Skeletal muscle satellite cell (primary cell): Measurements from ENCODE around the gene SLCO1A2.

Experiments used
- H3K27me3 ChIP-seq: 2 replicates; pipeline ENCODE4 v1.7.0; 2013; ENCODE audit warnings: low read length; ENCODE audit not compliant: control insufficient read depth, insufficient read depth
- H3K36me3 ChIP-seq: 2 replicates; pipeline ENCODE4 v1.7.0; 2013; ENCODE audit warnings: mild to moderate bottlenecking, control low read depth, low read length; ENCODE audit not compliant: insufficient read depth
- H3K4me1 ChIP-seq: 2 replicates; pipeline ENCODE4 v1.7.0; 2013; ENCODE audit warnings: low read length; ENCODE audit not compliant: control insufficient read depth, insufficient read depth
- H3K4me2 ChIP-seq: 2 replicates; pipeline ENCODE4 v1.7.0; 2013; ENCODE audit warnings: mild to moderate bottlenecking, low read length
- H3K4me3 ChIP-seq: 2 replicates; pipeline ENCODE4 v1.7.0; 2013; ENCODE audit warnings: low read length
- H3K9ac ChIP-seq: 2 replicates; pipeline ENCODE4 v1.7.0; 2013; ENCODE audit warnings: mild to moderate bottlenecking, low read depth, low read length, moderate library complexity
- H3K9me3 ChIP-seq: replicated peaks from 2 replicates; pipeline ENCODE4 v1.7.0; 2013; ENCODE audit warnings: mild to moderate bottlenecking, control low read depth, low read length

SLCO1A2 gene

DNA sequence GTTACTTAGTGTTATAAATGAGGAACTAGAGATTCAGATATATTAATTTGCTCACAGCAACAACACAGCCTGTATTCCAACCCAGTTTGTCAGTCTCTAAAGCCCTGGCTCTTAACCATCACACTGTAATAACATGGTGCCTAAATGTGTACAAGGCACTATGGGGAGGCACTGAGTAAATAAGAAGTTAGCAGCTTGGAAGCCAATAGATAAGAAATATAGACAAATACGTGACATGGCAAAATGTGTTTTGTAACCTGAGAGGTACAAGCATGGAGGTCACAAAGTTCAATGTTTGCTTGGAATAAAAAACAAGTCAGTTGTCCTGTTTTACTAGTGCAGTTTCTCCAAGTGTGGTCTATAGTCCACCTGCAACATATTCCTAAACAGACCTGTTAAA is 16.3 kb upstream of the SLCO1A2 start:
- no peaks in the 10 kb centered on the region for H3K4me1 ChIP-seq
- H3K9ac ChIP-seq: no peak overlapping the region
- no peak overlapping the region for H3K4me2 ChIP-seq

DNA sequence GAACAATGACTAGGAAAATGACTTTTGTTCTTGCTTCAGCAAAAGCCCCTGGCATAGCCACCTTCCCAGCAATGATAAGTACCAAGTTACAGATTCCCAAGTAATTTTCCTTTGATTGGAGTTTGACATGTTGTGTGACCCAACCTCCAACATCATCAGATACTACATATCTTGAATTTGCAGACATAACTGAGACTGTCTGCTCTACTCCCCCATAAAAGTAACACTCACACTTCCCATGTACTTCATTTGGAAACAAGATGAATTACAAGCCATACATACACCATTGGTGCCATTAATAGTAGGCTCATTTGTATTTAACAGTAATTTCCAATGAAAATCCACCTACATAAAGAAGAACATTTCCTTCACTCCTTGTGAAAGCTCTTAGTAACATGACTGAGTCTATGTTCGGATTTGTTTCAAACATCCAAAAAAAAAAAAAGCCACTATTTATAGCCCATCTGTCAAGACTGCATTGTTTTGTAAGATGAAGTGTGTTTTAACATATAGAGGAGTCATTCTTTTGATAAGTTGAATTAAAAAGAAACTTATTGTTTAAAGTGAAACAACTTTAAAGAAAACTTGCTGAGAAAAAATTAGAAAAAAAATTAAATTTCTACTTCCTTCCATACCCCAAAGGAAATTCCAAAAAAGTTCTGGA is 12.0 kb upstream of the SLCO1A2 start:
- H3K9ac ChIP-seq: no peak overlapping the region
- H3K4me1 ChIP-seq: no peaks in the 10 kb centered on the region
- H3K36me3 ChIP-seq: no peaks in the 10 kb centered on the region
- H3K4me3 ChIP-seq: no peak overlapping the region
- no peaks in the 10 kb centered on the region for H3K27me3 ChIP-seq
- H3K9me3 ChIP-seq: no peaks in the 10 kb centered on the region
- H3K4me2 ChIP-seq: no peak overlapping the region

More for the DNA sequence above, 16.3 kb upstream of the SLCO1A2 start:
- Histone ChIP-seq H3K27me3 (no peaks in the 10 kb centered on the region), H3K36me3 (no peaks in the 10 kb centered on the region), H3K9me3 (no peaks in the 10 kb centered on the region), H3K4me3 (no peak overlapping the region)

DNA sequence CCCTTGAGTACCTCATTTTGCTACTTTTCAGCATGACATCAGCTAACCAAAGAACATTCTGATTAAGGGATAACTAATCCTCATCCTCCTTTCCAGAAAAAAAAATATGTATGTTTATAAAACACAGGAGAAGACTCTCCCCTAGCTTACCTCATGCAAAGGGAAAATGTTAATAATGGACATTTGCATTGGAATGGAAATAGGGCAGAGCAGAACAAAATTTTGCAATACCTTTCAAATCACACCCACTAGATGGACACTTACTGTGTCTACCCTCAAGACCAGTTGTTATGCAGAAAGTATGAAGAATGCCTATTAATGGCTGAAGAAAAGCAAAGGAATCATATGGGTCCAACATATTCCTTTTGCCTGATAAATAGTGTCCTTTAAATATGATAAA is 8.9 kb upstream of the SLCO1A2 start:
- Histone ChIP-seq H3K9me3 (no peaks in the 10 kb centered on the region), H3K9ac (no peak overlapping the region), H3K4me2 (no peak overlapping the region), H3K4me1 (no peaks in the 10 kb centered on the region), H3K36me3 (no peaks in the 10 kb centered on the region), H3K4me3 (no peak overlapping the region), H3K27me3 (no peaks in the 10 kb centered on the region)

DNA sequence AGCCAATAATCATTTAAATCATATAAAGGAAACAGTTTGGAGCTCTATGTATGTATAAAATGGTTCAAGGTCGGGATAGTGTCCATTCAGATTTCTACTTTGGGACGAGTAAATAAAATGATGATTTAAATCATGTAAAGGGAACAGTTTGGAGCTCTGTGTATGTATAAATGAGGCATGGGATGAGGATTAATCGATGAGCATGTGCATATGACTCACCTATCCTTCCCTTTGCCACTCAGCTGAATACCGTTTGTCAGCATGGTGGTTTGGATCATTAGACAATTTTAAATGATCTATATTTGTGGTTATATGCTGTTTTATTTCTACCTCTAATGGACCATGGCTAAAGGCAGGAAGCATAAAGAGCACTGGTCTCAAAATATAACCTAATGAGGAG is 7.1 kb upstream of the SLCO1A2 start:
- no peaks in the 10 kb centered on the region for H3K36me3 ChIP-seq
- H3K27me3 ChIP-seq: no peaks in the 10 kb centered on the region
- no peaks in the 10 kb centered on the region for H3K4me1 ChIP-seq
- H3K9ac ChIP-seq: no peak overlapping the region
- no peaks in the 10 kb centered on the region for H3K9me3 ChIP-seq
- H3K4me3 ChIP-seq: no peak overlapping the region
- no peak overlapping the region for H3K4me2 ChIP-seq

DNA sequence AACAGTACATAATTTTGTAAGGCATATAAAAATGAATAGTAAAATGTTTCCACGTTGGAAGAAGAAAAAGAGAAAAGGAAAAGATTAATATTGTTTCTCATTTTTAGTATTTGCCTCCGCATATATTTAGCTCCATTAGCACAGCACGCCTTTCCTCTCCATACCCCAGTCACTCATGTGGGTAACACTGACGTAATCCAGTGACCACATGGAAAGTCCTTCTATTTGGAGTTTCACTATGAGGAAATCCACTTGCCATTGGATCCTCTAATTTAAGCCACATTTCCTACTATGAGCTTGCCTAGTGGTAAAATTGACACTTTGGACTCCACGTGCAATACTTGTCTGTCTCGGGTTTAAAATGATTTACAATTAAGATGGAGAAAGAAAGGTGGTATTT is 5.7 kb upstream of the SLCO1A2 start:
- H3K27me3 ChIP-seq: no peaks in the 10 kb centered on the region
- no peaks in the 10 kb centered on the region for H3K9me3 ChIP-seq
- no peak overlapping the region for H3K9ac ChIP-seq
- no peaks in the 10 kb centered on the region for H3K4me1 ChIP-seq
- H3K36me3 ChIP-seq: no peaks in the 10 kb centered on the region
- no peak overlapping the region for H3K4me3 ChIP-seq
- no peak overlapping the region for H3K4me2 ChIP-seq

DNA sequence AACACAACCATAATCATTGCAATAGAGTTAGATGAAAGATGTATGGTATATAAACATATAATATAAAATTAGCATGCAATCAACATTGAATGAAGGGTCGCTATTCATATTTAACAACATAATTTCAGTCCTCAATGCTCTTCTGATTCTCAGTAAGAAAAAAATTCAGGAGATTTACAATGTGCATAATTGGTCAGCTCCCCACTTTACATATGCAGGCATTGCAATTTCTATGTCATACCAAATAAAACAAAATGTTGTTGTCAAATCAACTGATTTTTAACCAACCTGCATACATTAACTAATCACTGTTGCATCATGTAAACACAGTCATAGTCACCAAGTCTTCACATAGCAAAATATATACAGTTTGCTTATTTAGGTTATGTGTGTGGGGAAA is 5.2 kb upstream of the SLCO1A2 start:
- Histone ChIP-seq H3K9ac (no peak overlapping the region), H3K4me1 (no peaks in the 10 kb centered on the region), H3K9me3 (no peaks in the 10 kb centered on the region), H3K4me3 (no peak overlapping the region), H3K4me2 (no peak overlapping the region), H3K36me3 (no peaks in the 10 kb centered on the region), H3K27me3 (no peaks in the 10 kb centered on the region)

DNA sequence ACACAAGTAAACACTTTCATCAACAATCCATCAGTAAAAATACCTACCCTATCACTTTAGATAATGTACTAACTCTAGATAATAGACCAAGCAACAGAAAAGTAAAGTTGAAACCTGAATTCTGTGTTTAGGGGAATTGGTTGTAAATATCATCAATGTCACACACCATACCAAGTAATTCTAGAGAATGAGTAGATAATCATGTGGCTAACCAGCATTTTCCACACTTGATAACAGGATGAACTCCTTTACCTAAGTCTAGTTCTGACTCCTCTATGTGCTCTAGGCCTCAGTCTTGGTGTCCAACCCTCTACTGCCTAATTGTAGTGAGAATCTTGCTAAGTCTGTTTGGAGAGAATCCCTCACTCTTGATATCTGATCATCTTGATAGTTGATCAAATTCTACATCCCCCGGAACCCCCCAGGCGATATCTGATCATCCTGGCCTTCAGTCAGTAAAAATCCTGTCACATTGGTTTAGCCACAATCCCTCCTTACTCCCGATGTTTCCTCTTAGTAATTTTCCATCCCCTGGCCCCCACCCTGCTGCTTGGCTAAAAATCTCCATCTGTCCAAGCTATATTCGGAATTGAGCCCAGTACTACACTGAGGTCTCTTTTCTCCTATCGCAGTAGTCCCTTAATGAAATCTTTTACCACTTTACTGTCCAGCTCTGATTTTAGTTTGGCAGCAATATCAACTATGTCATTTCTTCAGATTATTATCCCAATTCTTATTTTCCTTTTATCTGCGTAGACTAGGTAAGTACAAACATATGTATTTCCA is 3.4 kb upstream of the SLCO1A2 start:
- H3K4me1 ChIP-seq: no peaks in the 10 kb centered on the region
- no peaks in the 10 kb centered on the region for H3K9me3 ChIP-seq
- no peak overlapping the region for H3K4me3 ChIP-seq
- no peaks in the 10 kb centered on the region for H3K36me3 ChIP-seq
- no peak overlapping the region for H3K4me2 ChIP-seq
- H3K27me3 ChIP-seq: no peaks in the 10 kb centered on the region
- no peak overlapping the region for H3K9ac ChIP-seq

DNA sequence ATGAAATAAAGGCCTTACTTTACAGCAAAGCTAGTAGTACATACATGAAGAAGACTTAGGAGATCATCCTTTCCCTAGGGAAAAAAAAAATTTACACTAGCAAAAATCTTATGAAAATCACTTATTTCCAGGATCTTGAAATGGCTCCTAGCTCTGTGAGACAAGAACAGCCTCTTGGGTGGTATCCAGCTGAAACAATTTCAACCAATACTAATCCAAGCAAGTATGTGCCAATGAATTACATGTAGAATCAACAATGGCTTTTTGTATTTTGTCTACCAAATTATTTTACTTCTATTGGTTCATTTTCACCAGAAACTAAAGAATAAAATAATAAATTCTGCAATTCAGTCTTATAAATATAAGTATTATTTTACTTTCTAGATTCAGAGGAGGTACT is 2.7 kb upstream of the SLCO1A2 start:
- no peaks in the 10 kb centered on the region for H3K9me3 ChIP-seq
- H3K4me3 ChIP-seq: no peak overlapping the region
- H3K9ac ChIP-seq: no peak overlapping the region
- H3K4me2 ChIP-seq: no peak overlapping the region
- H3K36me3 ChIP-seq: no peaks in the 10 kb centered on the region
- no peaks in the 10 kb centered on the region for H3K27me3 ChIP-seq
- no peaks in the 10 kb centered on the region for H3K4me1 ChIP-seq

DNA sequence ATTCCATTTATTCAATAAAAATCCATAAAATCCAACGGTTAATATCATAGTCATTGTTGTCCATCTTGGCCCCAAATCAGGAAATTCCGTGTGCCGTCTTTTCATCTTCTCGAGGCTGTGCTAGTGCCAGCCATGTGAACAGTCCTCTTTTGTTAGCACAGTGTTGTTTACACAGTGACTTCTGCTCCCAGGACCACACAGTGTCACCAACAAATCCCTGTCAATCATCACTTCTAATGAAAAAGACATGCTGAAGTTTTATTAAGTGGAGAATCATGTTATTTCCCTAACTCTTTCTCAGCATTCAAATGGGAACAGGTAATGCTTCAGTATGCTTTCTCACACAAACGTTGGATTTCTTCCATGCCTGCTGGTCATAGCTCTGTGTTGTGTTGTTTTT is 1.9 kb upstream of the SLCO1A2 start:
- H3K4me1 ChIP-seq: no peaks in the 10 kb centered on the region
- H3K36me3 ChIP-seq: no peaks in the 10 kb centered on the region
- H3K4me3 ChIP-seq: no peak overlapping the region
- H3K27me3 ChIP-seq: no peaks in the 10 kb centered on the region
- no peak overlapping the region for H3K9ac ChIP-seq
- no peaks in the 10 kb centered on the region for H3K9me3 ChIP-seq
- no peak overlapping the region for H3K4me2 ChIP-seq

DNA sequence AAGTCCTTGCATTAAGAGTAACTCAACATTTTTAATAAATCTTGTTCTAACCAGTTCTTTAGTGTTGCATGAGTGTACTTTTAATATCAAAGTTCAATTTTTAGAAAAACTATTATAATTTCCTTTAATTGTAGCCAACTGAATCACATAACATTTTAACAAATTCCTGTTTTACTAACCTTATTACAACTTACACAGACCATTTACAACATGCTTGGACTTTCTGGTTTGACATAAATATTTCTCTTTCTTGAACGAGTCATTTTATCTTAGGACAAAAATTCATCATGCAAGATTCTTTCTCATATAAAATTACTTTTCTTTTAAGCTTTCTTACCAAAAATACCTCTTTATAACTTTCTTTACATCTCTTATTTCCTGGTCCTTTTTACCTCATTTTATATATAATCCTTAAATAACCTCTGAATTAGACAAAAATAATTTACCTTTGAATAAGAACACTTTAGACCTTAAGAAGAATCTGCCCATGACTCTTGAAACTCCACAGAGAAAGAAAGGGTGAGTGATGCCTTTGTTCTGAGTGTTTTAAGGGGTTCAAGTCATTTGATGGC is 3.9 kb downstream of the SLCO1A2 start:
- no peaks in the 10 kb centered on the region for H3K36me3 ChIP-seq
- no peaks in the 10 kb centered on the region for H3K9me3 ChIP-seq
- no peak overlapping the region for H3K4me3 ChIP-seq
- no peak overlapping the region for H3K9ac ChIP-seq
- H3K4me1 ChIP-seq: no peaks in the 10 kb centered on the region
- no peak overlapping the region for H3K4me2 ChIP-seq
- no peaks in the 10 kb centered on the region for H3K27me3 ChIP-seq

DNA sequence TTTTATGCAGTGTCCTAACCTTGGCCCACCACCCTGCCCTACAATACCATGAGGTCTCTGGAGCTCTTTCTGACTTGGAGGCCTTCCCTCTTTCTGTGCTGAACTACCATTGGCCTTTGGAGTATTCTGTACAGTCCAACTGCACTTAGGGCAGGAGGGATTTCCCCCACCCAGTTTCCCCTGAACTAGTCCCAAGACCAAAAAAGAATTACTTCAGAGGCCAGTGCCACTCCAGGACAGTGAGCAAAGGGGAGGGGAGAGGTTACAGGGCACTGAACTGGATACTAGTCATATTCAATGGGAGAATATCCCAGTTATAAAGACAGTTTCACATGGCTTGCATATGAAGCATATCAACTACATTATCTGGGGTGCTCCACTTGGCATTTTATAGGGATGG is 6.1 kb downstream of the SLCO1A2 start:
- Histone ChIP-seq H3K4me1 (no peaks in the 10 kb centered on the region), H3K4me3 (no peak overlapping the region), H3K27me3 (no peaks in the 10 kb centered on the region), H3K4me2 (no peak overlapping the region), H3K9me3 (no peaks in the 10 kb centered on the region), H3K9ac (no peak overlapping the region), H3K36me3 (no peaks in the 10 kb centered on the region)

DNA sequence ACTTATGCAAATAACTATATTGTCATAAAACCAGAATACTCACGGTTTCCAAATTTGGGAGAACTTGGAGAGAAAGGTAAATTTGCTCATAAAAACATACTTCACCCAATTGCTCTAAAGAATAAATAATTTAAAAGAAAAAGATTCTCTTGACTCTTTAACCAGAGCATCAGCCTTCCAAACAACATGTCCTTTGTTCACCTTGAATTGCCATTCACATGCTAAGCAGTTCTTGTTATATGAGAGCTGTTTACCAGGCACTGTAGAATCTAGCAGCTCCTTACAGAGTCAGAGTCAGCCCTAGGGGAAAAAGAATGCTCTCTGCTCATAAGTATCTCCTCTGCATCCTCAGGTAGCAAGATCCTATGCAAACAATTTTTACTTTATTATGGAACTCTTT is 10.2 kb downstream of the SLCO1A2 start:
- Histone ChIP-seq H3K36me3 (no peaks in the 10 kb centered on the region), H3K9me3 (no peaks in the 10 kb centered on the region), H3K4me2 (no peak overlapping the region), H3K9ac (no peak overlapping the region), H3K4me3 (no peak overlapping the region), H3K27me3 (no peaks in the 10 kb centered on the region), H3K4me1 (no peaks in the 10 kb centered on the region)
